Mammary epithelial cell (primary cell): Measurements from ENCODE around the gene AGPAT2.

Experiments
- CTCF ChIP-seq, 2 donors: IDR thresholded peaks in 1 of 2; conservative IDR thresholded peaks in 1 of 2; 2 replicates each; pipeline ENCODE4 v1.5.1; 2011 to 2012; ENCODE audit warnings: inconsistent platforms in 2 of 2, low read length in 2 of 2, mild to moderate bottlenecking in 2 of 2, control low read depth in 1 of 2, low read depth in 1 of 2; ENCODE audit not compliant: insufficient read depth in 1 of 2; ENCODE audit errors: extremely low read depth in 1 of 2
- EZH2 ChIP-seq: IDR thresholded peaks from 2 replicates; pipeline ENCODE4 v1.6.1; 2012; ENCODE audit warnings: low read length, inconsistent platforms, borderline replicate concordance

GRCh38 chr9:136650648-136651047 lies 36.6 kb downstream of the AGPAT2 start:
- TF ChIP-seq CTCF (conservative IDR thresholded peaks at IDR 0.05 in 1 of 2, IDR thresholded peaks at IDR 0.05 in 1 of 2; ENCODE audit: extremely low read depth in 1 of 2, insufficient read depth in 1 of 2, low read depth in 1 of 2, low read length in 2 of 2) (no peak), EZH2 (no peak)
